ENCODE measurements around the gene TMEM235. TPM values are rescaled to one million over a fixed set of nuclear protein-coding genes. Genes with fewer than 3 reads are reported as not detected.

Gene TMEM235
- total and polyA plus RNA-seq, 9 of the 15 experiments (the other 6 are each of a cell fraction or from before 2014, with no cell fraction given): not detected

DNA sequence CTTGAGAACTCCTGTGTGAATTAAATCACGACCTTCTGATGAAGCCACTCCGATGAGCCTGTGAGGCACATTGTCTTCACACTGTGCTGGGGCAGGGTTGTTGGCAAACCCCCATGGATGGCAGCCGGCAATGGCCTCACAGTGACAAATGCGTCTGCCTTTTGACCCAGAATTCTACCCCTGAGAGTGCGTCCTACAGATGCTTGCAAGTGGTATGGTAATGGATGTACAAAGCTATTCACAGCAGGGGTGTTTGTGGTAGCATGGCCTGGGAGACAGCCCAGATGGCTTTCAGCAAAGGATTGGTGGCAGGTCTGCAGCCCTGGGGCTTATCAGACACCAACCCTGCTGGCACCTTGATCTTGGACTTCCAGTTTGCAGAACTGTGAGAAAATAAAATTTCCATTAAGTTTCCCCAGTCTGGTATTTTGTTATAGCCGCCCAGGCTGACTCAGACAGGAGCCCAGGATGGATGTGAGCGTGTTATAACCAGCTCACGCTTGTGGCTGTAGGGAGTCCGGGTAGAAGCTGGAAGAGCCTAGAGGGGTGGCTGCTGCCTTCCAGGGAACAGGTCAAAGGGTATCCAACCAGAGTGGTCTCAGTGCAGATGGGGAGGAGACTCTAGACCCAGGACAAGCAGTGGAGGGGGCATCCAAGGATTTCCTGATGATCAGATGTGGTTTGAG lies 34.1 kb upstream of the TMEM235 start:
- no peak for ATAC-seq
- 96% methylated on average over 9 of the region's 9 CpGs for WGBS (ENCODE audit: insufficient coverage, low coverage, missing lambda C conversion rate)
- Histone ChIP-seq H3K4me2 (ENCODE audit: insufficient read depth, low read length) (no peak overlapping the region), H3K36me3 (ENCODE audit: control insufficient read depth, insufficient read depth, low read length) (peaks cover 67% of the 10 kb centered on the region; the same call in 2 of the 3 replicates), H3K27me3 (ENCODE audit: control insufficient read depth in 2 of 2, insufficient read depth in 2 of 2, low read length in 2 of 2) (no peaks in the 10 kb centered on the region), H3K4me3 (no peak overlapping the region), H4K20me1 (replicated peaks; ENCODE audit: control insufficient read depth, insufficient read depth, low read length) (no peaks in the 10 kb centered on the region), H3K9me1 (ENCODE audit: control insufficient read depth, insufficient read depth, low read length) (no peaks in the 10 kb centered on the region), H3K4me1 (replicated peaks in 1 of 2; ENCODE audit: control insufficient read depth in 2 of 2, insufficient read depth in 2 of 2, low read length in 2 of 2) (peaks cover 0 to 3% of the 10 kb centered on the region in 2 experiments; a peak in 2 of 5 replicates), H3K9ac (ENCODE audit: insufficient read depth in 1 of 2, low read depth in 2 of 2, low read length in 2 of 2) (peak overlapping the region in 1 of 2 experiments; percentile 17; a peak in 1 of 4 replicates), H3K79me2 (ENCODE audit: control insufficient read depth, insufficient read depth, low read length) (peaks cover 5% of the 10 kb centered on the region; the same call in 2 of the 3 replicates), H2AFZ (ENCODE audit: low read depth, low read length) (no peak overlapping the region), H3K9me3 (replicated peaks; ENCODE audit: control insufficient read depth, insufficient read depth, low read depth, low read length) (no peaks in the 10 kb centered on the region), H3K27ac (ENCODE audit: extremely low read depth, low read depth, low read length) (no peak overlapping the region)
- peak; percentile 11 for FAIRE-seq
- ChIA-PET CTCF (ENCODE audit: low intra/inter-chr PET ratio) (no interaction called here), POLR2A (interaction anchor here (0.8 to 5.5 kb wide), 3 partner anchors 10 to 114 kb away, joined by 4 to 29 read pairs (median 4); partner anchors contain the start of genes AFMID and TK1)
- in situ Hi-C loops (cut with MboI): no loop called here
- DNase-seq (ENCODE audit: extremely low read depth in 1 of 4, low spot score in 3 of 4): no peak
- intact Hi-C loops (cut with micrococcal nuclease): no loop called here
- BruUV-seq (replicated peaks): no TSS peak
- TF ChIP-seq LEF1 (IDR thresholded peaks at IDR 0.05) (no peak), SMAD4 (CRISPR knock-in tag; conservative IDR thresholded peaks at IDR 0.05) (no peak), GTF2E2 (tag; IDR thresholded peaks at IDR 0.05) (no peak), NELFE (IDR thresholded peaks at IDR 0.05; ENCODE audit: insufficient read depth, insufficient read length) (no peak), FOSL1 (tag; conservative IDR thresholded peaks at IDR 0.05) (no peak), DMBX1 (CRISPR knock-in tag; IDR thresholded peaks at IDR 0.05; ENCODE audit: borderline replicate concordance) (no peak)
- TF ChIP-seq, protein P1, sequence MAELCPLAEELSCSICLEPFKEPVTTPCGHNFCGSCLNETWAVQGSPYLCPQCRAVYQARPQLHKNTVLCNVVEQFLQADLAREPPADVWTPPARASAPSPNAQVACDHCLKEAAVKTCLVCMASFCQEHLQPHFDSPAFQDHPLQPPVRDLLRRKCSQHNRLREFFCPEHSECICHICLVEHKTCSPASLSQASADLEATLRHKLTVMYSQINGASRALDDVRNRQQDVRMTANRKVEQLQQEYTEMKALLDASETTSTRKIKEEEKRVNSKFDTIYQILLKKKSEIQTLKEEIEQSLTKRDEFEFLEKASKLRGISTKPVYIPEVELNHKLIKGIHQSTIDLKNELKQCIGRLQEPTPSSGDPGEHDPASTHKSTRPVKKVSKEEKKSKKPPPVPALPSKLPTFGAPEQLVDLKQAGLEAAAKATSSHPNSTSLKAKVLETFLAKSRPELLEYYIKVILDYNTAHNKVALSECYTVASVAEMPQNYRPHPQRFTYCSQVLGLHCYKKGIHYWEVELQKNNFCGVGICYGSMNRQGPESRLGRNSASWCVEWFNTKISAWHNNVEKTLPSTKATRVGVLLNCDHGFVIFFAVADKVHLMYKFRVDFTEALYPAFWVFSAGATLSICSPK (IDR thresholded peaks at IDR 0.05; ENCODE audit: borderline replicate concordance): no peak
